Osteoblast (primary cell): ENCODE results near the gene KIF16B. TPM values are rescaled to one million over a fixed set of nuclear protein-coding genes. Genes with fewer than 3 reads are reported as not detected.

Experiments used
- DNase-seq: peaks from one replicate; pipeline ENCODE4 v3.0.0; 2011; ENCODE audit warnings: low spot score, mixed read lengths; ENCODE audit not compliant: insufficient read length; ENCODE audit errors: missing footprints
- H2AFZ ChIP-seq: 2 replicates; pipeline ENCODE4 v1.6.0; 2011; ENCODE audit warnings: mild to moderate bottlenecking, low read length
- H3K27ac ChIP-seq: 2 replicates; pipeline ENCODE4 v1.5.1; 2011; ENCODE audit warnings: mild to moderate bottlenecking, low read depth, low read length, moderate library complexity
- H3K27me3 ChIP-seq: 2 replicates; pipeline ENCODE4 v1.6.0; 2012; ENCODE audit warnings: mild to moderate bottlenecking, control low read depth, inconsistent platforms, low read length, moderate library complexity; ENCODE audit not compliant: insufficient read depth
- H3K36me3 ChIP-seq: 2 replicates; pipeline ENCODE4 v1.5.1; 2011; ENCODE audit warnings: mild to moderate bottlenecking, low read length, control low read depth, moderate library complexity; ENCODE audit not compliant: insufficient read depth
- H3K4me1 ChIP-seq: 2 replicates; pipeline ENCODE4 v1.5.1; 2011; ENCODE audit warnings: mild to moderate bottlenecking, low read length, control low read depth, moderate library complexity; ENCODE audit not compliant: insufficient read depth
- H3K4me2 ChIP-seq: 2 replicates; pipeline ENCODE4 v1.6.0; 2011; ENCODE audit warnings: mild to moderate bottlenecking, low read length; ENCODE audit not compliant: insufficient read depth
- H3K4me3 ChIP-seq: fragments of 200-600 bp; sonication (generic); 3 replicates; pipeline ENCODE4 v1.5.1; 2012; ENCODE audit warnings: mild to moderate bottlenecking, low read length, inconsistent platforms; ENCODE audit not compliant: insufficient read depth
- H3K79me2 ChIP-seq: 2 replicates; pipeline ENCODE4 v1.6.0; 2012; ENCODE audit warnings: mild to moderate bottlenecking, low read length, control low read depth, inconsistent platforms; ENCODE audit not compliant: insufficient read depth
- H3K9me3 ChIP-seq: 2 replicates; pipeline ENCODE4 v1.5.1; 2011; ENCODE audit warnings: low read depth, low read length, control low read depth
- H4K20me1 ChIP-seq: 2 replicates; pipeline ENCODE4 v1.6.0; 2012; ENCODE audit warnings: mild to moderate bottlenecking, low read length, control low read depth; ENCODE audit not compliant: insufficient read depth
- total RNA-seq: library from RNA; depleted of rRNA; stranded (reverse); fragments of >200 nt; gene quantifications from 2 replicates; pipeline ENCODE4 v1.2.3, GENCODE V29; 2012
- TF ChIP-seq, protein P1 (sequence below): IDR thresholded peaks from 2 replicates; pipeline ENCODE4 v1.5.1; 2011; ENCODE audit warnings: mild to moderate bottlenecking, low read depth, low read length, moderate library complexity; ENCODE audit errors: extremely low read depth

KIF16B gene
- total RNA-seq, 1 donor: 9.0 TPM

DNA sequence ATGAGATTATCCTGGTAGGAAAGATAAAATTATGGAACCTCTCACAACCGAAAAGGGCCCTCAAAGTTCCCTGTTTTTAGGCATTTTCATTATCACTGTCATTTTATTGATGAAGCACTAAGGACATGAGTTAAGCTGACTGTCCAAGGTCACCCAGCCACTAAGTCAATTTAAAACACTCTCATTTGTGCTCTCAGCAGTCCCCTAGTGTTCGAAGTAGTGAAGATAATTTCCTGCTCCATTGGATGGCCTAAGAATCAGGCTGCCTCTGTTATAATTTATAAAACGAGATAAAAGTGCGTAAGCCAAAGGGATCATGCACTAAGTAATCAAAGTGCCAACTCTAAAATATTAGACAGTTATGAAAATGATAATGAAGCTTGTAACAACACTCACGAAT, 169.1 kb downstream of the KIF16B start:
- no peaks in the 10 kb centered on the region for H3K79me2 ChIP-seq
- H2AFZ ChIP-seq: no peak overlapping the region
- H3K27ac ChIP-seq: no peak overlapping the region
- H3K4me2 ChIP-seq: no peak overlapping the region
- TF ChIP-seq, protein P1, sequence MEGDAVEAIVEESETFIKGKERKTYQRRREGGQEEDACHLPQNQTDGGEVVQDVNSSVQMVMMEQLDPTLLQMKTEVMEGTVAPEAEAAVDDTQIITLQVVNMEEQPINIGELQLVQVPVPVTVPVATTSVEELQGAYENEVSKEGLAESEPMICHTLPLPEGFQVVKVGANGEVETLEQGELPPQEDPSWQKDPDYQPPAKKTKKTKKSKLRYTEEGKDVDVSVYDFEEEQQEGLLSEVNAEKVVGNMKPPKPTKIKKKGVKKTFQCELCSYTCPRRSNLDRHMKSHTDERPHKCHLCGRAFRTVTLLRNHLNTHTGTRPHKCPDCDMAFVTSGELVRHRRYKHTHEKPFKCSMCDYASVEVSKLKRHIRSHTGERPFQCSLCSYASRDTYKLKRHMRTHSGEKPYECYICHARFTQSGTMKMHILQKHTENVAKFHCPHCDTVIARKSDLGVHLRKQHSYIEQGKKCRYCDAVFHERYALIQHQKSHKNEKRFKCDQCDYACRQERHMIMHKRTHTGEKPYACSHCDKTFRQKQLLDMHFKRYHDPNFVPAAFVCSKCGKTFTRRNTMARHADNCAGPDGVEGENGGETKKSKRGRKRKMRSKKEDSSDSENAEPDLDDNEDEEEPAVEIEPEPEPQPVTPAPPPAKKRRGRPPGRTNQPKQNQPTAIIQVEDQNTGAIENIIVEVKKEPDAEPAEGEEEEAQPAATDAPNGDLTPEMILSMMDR: no peak
- DNase-seq: no peak
- peaks cover 5% of the 10 kb centered on the region for H3K36me3 ChIP-seq
- H3K27me3 ChIP-seq: no peaks in the 10 kb centered on the region
- no peaks in the 10 kb centered on the region for H3K9me3 ChIP-seq
- H3K4me3 ChIP-seq: no peak overlapping the region
- H3K4me1 ChIP-seq: no peaks in the 10 kb centered on the region
- H4K20me1 ChIP-seq: no peaks in the 10 kb centered on the region

GRCh38 chr20:16400234-16400633, 173.0 kb downstream of the KIF16B start:
- TF ChIP-seq, protein P1: no peak
- H3K9me3 ChIP-seq: no peaks in the 10 kb centered on the region
- no peaks in the 10 kb centered on the region for H3K79me2 ChIP-seq
- no peak overlapping the region for H2AFZ ChIP-seq
- no peaks in the 10 kb centered on the region for H4K20me1 ChIP-seq
- peaks cover 3% of the 10 kb centered on the region for H3K4me1 ChIP-seq
- no peak overlapping the region for H3K4me2 ChIP-seq
- no peak overlapping the region for H3K27ac ChIP-seq
- no peak overlapping the region for H3K4me3 ChIP-seq
- no peaks in the 10 kb centered on the region for H3K27me3 ChIP-seq
- DNase-seq: no peak
- peaks cover 3% of the 10 kb centered on the region for H3K36me3 ChIP-seq

GRCh38 chr20:16399801-16400200, 173.4 kb downstream of the KIF16B start:
- no peaks in the 10 kb centered on the region for H4K20me1 ChIP-seq
- no peaks in the 10 kb centered on the region for H3K79me2 ChIP-seq
- H3K27me3 ChIP-seq: no peaks in the 10 kb centered on the region
- no peak overlapping the region for H3K27ac ChIP-seq
- no peak overlapping the region for H2AFZ ChIP-seq
- no peaks in the 10 kb centered on the region for H3K36me3 ChIP-seq
- H3K4me3 ChIP-seq: no peak overlapping the region
- TF ChIP-seq, protein P1: no peak
- DNase-seq: no peak
- no peak overlapping the region for H3K4me2 ChIP-seq
- peaks cover 3% of the 10 kb centered on the region for H3K4me1 ChIP-seq
- no peaks in the 10 kb centered on the region for H3K9me3 ChIP-seq

GRCh38 chr20:16397086-16397485, 176.2 kb downstream of the KIF16B start:
- H3K36me3 ChIP-seq: no peaks in the 10 kb centered on the region
- peak overlapping the region; percentile 12 for H3K4me2 ChIP-seq
- H4K20me1 ChIP-seq: no peaks in the 10 kb centered on the region
- H2AFZ ChIP-seq: no peak overlapping the region
- H3K4me3 ChIP-seq: no peak overlapping the region
- TF ChIP-seq, protein P1: no peak
- H3K4me1 ChIP-seq: peaks cover 3% of the 10 kb centered on the region
- H3K27ac ChIP-seq: no peak overlapping the region
- H3K27me3 ChIP-seq: no peaks in the 10 kb centered on the region
- no peak for DNase-seq
- no peaks in the 10 kb centered on the region for H3K79me2 ChIP-seq
- H3K9me3 ChIP-seq: no peaks in the 10 kb centered on the region
